HG03378 (cell line): ENCODE results near the gene PTGDR2.
A peak's percentile ranks its signal among the peaks of the same experiment; 100 is the strongest.
"Not testable (repeated sequence)": the region's sequence is repeated elsewhere in the genome, so short reads cannot be mapped to it uniquely, and the experiment has no call there.

Experiments
- ATAC-seq: cut with Tn5 transposase; IDR thresholded peaks from one replicate; pipeline ENCODE4 v1.9.1; 2021; ENCODE audit warnings: mild to moderate bottlenecking, moderate library complexity; ENCODE audit not compliant: unreplicated experiment

The PTGDR2 gene

DNA sequence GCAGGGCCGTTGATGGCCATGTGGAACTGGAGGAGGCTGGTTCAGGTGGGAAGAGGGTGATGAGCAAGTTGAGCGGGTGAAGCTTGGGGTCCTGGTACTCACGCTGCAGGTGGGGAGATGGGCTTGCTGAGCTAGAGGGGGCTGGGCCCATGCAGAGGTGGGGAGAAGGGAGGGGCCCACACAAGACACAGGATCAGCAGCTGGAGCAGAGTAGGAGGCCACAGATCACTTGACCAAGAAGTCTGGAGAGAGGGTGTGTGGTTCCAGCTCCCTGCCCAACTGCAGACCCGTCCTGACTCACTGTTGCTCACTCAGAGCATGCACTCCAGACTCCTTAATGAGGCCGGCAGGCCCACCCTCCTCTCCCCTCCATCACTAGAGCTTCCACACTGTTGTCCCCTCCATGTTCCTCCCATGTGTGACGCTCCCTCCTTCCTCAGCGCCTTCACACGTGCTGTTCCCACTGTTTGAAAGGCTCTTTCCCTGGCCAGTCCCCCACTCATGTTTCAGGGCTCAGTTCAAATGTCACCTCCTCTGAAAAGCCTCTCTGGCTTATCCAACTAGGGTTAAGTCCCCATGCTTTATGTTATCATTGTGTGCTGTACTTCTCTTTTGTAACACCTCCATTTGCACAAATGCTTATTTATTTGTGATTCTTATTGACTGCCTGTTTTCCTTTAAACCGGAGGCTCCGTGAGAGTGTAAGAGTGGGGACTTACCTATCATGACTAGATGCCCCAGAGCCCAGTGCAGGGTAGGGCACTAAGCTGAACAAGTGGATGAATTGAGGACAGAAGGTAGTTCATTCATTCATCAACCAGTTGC is 11.5 kb downstream of the PTGDR2 start:
- ATAC-seq = no peak

DNA sequence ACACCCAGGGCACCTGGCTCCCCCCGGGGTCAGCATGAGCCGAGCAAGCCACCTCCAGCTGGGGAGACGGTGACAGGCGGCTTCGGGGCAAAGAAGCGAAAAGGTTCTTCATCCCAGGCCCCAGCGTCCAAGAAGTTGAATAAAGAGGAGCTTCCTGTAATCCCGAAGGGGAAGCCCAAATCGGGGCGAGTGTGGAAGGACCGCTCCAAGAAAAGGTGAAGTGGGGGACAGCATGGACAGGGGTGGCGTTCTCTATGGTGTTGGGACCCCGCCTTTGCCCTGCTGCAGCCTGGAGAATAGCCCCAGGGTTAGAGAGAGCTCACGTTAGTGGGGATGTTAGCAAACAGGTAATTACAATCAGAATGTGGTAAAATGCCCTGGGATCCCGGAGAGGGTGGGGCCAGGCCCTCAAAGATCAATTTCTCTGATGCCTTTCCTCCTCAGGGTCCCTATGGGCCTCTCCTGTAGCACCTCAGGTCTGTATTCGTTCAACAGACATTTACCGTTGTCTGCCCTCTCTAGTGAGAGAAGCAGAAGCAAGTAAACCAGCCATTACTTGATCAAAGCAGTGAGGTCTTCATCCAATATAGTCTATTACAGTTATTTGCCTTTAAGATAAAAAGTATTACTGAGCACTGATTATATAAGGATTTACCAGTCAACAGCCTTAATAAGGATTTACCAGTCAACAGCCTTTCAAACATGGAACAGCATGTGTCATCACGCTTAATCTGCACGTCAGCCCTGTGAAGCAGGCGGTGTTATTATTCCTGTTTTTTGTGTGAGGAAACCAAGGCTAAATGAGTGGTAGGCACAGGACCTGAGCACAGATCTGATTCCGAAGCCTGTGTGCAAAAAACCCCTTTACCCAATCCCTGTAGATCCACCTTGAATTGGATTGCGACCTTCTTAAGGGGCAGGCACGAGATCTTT is 12.8 kb downstream of the PTGDR2 start:
- ATAC-seq = no peak

DNA sequence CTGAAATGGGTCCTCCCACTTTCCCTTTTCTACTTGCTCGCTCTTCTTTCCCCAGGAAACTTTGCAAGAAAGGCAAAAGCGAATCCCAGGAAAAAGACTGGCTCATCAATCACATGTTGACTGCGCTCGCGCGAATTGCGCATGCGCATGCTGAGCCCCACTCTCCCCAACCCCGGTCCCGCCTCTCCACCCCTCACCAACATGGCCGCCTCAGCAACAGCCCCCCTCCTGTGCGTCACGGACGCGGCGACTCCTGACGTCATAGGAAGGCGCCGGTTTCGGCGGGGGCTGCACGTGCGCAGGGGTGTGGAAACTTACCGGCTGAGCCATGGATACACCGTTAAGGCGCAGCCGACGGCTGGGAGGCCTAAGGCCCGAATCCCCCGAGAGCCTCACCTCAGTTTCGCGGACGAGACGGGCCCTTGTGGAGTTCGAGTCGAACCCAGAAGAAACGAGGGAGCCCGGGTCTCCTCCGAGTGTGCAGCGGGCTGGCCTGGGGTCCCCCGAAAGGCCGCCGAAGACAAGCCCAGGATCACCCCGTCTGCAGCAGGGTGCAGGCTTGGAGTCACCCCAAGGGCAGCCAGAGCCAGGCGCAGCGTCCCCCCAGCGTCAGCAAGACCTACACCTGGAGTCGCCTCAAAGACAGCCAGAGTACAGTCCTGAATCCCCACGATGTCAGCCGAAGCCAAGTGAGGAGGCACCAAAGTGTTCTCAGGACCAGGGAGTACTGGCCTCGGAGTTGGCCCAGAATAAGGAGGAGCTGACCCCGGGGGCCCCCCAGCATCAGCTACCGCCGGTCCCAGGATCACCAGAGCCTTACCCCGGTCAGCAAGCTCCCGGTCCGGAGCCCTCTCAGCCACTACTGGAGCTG is 13.7 kb downstream of the PTGDR2 start, which contains the start of gene CCDC86:
CCDC86 (plus strand) TSS at position 317 of the 871 bp plus-strand sequence; CDS start at position 329, 12 bp downstream.
- ATAC-seq = peak; percentile 62

DNA sequence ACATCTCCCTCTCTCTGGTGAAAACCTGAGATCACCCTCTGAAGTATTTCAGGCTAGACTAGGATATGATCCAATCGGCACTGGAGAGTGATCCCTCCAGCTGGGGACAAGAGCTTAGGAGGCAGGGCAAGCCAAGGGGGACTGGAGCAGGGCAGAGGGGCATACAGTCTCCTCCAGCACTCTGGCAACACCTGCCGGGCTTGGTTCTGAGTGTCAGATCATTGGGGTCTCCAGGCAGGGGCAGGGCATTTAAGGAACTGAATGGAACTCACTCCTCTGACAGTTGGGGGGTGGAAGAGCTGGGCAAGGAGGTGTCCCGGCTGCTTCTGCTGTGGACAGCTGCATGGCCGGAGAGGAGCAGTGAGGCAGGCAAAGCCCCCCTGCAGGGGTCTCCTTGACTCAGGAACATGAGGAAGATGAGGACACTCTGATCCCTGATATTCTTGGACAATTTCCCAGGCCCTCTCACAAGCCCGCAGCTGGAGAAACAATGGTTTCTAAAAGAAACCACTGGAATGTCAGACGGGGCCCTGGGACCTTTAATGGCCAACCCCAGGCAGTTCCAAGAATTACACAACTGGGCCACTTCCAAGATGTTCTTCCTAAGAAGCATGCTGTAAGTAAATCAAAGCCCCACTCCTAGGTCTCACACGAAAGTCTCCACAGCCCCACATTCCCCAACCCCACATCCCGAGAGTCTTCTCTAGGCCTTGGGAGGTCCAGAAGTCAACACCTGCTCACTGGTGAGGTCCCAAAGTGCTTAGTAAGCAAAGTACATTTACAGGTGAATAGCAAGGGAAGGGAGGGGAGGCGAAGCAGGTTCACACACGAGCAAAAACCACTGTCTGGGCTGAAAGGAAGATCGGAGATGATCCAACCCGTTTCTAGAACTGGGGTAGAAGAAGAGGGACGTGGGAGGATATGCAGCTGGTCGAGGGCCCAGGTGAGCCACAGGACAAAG is 15.0 kb downstream of the PTGDR2 start:
- ATAC-seq = no peak

DNA sequence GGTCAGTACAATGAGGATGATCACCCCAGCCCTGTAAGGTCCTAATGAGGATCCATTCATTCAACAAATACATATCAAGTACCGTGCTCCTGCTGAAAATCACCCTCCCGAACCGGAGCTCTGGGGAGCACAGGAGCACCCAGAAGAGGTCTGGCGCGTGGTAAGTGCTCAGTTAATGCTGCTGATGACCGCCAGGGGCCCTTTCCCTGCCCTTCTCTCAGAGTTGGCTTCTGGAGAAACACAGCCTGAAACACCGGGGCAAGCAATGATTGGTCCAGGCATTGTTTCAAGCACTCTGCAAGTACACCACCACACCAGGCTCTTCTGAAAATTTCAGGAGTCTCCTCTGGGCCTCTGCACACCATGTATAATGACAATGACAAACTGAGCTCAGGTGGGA is 17.6 kb downstream of the PTGDR2 start:
- no peak for ATAC-seq

DNA sequence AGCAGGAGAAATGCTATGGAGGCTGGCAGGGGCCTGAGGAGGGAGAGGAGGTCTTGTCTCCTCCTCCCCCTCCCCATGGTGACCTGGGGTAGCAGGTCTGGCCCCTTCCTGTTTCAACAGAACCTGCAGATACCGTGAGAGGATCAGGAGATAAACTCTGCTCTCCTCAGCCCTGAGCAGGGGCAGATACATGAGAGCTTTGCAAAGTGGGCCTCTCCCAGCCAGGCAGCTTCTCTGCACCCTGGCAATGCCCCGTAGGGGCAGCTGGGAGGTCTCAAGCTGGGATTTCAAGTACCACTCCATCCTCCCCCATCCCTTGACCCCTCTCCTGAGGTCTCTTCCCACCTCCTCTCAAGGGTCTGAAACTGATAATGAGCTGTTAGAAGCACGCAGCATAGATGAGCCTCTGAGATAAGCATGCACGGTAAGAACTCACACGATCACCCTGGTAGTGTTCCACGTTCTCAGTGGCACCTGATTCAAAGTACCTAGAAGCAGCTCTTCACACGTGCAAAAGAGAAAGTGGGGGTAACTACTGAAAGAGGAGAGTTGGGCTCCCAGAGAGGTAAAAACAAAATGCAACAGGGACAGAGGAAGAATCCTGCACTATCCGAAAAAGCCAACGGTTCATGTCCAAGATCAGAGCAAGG is 18.8 kb downstream of the PTGDR2 start:
- no peak for ATAC-seq

DNA sequence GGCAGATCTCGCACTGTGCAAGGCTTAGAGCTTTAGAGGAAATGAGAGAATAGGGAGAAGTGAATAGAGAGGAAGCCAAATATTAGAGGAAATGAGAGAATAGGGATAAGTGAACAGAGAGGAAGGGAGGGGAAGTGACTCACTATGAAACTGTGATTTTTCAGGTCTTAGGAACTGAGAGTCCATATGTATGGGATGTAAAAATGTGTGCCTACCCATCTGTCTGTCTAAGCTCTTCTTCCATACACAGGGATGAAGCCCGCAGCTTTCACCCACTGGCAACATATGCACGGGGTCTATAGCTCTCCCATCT is 20.3 kb downstream of the PTGDR2 start:
- ATAC-seq = no peak

DNA sequence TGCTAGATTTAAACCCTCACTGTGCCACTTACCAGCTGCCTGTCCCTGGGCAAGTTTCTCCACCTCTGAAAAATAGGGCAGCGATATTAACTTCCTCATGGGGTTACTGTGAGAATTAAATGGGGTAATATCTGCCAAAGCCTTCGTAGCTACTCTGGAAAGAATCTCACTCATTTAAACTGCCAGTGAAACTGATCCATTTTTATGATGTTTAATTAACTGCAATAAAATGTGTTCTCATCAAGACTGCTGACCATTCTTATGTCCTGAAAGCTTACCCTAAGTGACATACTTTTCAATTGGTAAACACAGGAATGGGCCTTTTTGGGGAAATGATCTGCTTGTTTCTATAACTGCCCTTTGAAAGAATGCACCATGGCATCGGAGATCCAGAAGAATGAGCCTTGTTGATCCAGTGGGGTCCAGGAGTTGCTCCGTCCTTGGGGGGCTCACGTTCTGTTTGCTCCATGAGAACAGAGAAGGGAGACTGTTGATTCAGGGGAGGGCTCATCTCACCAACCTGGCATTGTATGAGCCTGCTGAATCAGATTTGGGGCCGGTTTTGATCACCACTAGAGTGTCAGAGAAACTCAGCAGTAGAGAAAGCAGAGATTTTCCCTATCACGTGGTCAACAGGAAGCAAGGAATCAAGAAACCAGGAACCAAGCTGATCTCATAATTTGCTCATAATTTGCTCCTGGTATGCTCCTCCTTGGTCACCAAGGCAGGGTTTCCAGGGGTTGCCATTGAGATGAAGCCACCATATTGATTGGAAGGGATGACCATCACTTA is 20.8 kb downstream of the PTGDR2 start:
- ATAC-seq = no peak

DNA sequence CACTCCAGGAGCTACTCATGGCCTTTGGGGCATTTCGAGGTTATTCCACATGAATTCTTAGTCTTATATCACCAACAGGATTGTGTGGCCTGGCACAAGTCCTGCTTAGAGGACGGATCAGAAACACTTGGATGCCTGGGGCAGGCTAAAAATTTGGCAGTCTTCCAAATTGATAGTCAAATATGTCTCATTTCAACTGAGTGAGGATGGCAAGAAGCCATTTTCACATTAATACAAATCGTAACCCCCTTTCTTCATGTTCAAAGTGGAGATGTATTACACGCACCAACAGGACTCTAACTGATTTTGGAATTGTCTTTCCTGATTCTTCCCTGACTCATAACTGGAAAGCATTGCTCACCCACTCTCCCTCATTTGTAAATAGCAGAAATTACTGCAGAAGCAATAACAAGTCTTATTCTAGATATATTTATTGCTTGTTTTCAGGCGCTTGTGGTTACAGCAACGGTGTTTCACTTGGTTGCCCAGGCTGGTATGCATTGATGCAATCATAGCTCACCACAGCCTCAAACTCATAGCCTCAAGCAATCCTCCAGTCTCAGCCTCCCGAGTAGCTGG is 24.2 kb downstream of the PTGDR2 start:
- no peak for ATAC-seq

DNA sequence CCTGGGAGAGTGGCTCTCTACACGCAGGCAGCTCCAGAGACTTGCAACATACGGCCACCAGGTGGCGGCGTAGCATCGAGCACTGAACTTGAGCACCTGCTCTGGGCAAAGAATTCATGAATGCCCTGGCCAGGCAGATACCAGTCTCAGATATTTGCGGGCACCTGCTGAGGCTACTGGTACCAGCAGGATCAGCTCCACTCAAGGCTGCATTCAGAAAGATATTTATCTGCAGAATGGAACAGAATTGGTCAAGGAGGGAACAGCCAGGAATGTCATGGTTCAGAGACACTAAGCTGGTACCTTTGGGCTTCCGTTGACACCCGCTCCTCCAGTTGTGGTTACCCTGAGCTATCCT is 24.6 kb downstream of the PTGDR2 start:
- ATAC-seq = peak; percentile 67

DNA sequence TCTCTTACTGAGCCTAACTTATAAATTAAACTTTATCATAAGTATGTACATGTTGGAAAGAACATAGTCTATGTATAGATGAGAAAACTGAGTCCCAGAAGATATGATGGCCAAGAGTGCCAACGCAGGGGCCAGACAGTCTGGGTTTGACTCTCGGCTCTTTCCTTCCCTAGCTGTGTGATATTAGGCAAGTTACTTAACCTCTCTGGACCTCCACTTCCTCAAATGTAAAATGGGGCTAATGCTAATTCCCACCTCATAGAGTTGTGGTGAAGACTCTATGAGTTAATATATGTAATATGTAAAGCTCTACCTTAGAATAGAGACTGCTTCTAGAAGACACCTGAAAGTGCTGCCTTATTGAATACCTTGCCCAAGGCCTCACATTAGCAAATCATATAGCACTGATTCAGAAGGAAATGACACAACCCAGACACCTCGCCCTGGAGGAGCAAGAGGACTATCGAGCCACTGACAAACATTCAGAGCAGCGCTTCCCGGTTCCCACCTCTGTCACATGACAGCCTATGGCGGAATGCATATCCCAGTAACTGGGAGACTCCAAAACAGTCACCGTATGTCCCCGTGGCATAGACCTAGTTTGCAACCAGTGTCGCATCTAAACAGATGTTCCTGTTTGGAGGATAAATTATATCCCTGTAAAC is 25.1 kb downstream of the PTGDR2 start:
- ATAC-seq = peak; percentile 15

DNA sequence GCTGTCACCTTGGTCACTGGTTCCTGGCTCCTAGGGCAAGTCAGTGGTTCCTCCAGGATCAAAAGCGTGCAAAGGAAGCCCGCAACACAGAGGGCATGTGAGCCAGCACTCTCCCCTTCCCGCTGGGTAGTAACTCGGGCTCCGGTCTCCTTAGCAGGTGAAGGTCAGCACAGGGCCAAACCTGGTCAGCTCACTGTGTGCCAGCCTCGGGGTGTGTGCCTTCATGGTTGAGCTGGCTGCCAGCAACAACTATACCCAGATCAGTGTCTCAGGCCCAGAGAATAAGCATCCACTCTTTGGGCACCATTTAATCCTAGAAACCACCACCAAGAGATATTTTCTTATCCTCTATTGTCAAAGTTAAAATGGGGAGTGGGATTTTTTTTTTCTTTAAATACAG is 30.0 kb downstream of the PTGDR2 start:
- ATAC-seq = no peak

DNA sequence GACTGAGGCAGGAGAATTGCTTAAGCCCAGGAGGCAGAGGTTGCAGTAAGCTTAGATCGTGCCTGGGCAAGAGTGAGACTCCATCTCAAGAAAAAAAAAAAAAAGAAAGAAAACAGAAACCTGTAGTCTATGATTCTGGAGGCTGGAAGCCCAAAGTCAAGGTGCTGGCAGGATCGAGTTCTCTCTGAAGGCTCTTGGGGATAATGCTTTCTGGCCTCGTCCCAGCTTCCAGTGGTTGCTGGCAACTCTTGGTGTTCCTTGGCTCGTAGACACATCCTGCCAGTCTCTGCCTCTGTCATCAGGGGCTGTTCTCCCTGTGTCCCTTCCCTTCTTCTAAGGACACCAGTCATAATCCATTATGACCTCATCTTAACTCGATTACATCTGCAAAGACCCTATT is 30.6 kb downstream of the PTGDR2 start:
- ATAC-seq = no peak

DNA sequence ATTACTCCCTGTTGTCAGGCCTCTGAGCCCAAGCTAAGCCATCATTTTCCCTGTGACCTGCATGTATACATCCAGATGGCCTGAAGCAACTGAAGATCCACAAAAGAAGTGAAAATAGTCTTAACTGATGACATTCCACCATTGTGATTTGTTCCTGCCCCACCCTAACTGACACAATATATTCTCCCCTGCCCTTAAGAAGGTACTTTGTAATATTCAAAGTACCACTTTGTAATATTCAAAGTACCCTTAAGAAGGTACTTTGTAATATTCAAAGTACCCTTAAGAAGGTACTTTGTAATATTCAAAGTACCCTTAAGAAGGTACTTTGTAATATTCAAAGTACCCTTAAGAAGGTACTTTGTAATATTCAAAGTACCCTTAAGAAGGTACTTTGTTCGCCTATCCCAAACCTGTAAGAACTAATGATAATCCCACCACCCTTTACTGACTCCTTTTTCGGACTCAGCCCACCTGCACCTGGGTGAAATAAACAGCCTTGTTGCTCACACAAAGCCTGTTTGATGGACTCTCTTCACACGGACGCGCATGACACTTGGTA is 31.9 kb downstream of the PTGDR2 start:
- not testable (repeated sequence) for ATAC-seq

DNA sequence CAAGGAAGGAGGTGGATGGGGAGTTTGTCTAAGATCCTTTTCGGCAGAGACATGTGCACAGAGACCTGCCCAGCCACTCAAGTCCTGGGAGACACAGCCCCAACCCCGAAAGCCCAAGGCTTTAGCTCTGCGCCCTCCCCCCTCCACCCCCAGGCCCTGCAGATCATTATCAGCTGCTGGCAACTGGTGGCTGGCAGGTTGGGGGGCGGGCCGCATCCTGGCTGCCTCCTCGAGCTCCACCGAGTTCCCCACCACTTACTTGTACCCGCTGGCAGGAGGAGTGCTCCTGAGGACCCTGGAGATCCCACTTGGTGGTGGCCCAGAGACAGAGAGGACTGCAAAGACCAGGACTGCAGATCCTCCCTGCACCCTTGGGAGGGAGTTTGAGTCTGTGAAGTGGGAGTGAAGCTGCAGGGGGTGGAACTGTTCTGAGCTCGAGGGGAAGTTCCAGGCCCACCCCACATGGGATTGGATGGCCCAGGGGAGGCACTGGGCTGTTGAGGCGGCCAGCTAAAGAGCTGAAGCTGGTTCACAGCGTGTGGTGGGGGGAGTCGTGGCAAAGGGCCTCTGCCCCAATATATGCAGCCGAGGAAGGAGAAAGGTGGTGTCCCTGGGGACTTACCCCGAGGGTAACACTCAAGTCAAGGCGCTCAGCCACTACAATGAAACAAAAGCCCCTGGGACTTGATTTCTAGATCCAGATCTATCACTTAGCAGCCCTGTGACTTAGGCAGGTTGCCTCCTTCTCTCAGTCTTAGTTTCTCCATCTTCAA is 33.7 kb downstream of the PTGDR2 start:
- no peak for ATAC-seq

DNA sequence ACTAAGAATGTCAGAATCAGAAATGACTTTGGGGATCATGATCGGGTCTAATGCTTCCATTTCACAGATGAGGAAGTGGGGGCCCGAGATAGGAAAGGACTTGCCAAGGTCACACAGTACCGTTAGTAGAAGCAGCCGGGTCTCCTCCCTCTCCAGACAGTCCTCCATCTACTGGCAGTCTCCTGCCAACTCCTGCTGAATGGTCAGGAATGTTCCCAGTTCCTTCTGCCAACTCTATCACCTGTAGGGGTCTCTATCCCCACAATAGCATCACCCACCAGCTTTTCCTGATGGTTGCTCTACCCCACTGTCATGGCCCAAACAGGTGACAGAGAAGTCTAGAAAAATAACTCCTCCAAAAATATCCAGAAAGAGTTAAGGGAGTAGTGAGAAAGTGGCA is 37.7 kb downstream of the PTGDR2 start:
- ATAC-seq = no peak
